Activated T-helper 2 cell treated with anti-CD3 and anti-CD28 coated beads, Interferon-gamma antibody, Interleukin-2, Interleukin-4, amounts not matched to agents 10 μg/mL and 5 μg/mL and 100 μg/mL, durations not matched to agents 14 hours and 24 hours and 36 hours (primary cell): ENCODE results near the gene RASSF4. TPM values are rescaled to one million over a fixed set of nuclear protein-coding genes. Genes with fewer than 3 reads are reported as not detected.

Experiments
- DNase-seq: peaks from one replicate; pipeline ENCODE4 v3.0.0; 2021; ENCODE audit warnings: low spot score
- H3K27ac Mint-ChIP-seq: one replicate; pipeline ENCODE4 v1.8.0; 2021; ENCODE audit warnings: mixed read lengths
- H3K27me3 Mint-ChIP-seq: one replicate; pipeline ENCODE4 v1.8.0; 2021; ENCODE audit warnings: low read depth, mixed read lengths
- H3K36me3 Mint-ChIP-seq: one replicate; pipeline ENCODE4 v1.8.0; 2021; ENCODE audit warnings: low read depth, mixed read lengths
- H3K4me1 Mint-ChIP-seq: one replicate; pipeline ENCODE4 v1.8.0; 2021; ENCODE audit warnings: low read depth, mixed read lengths
- H3K4me3 Mint-ChIP-seq: one replicate; pipeline ENCODE4 v1.8.0; 2021; ENCODE audit warnings: low read depth, mild to moderate bottlenecking, moderate library complexity, mixed read lengths
- H3K9me3 Mint-ChIP-seq: one replicate; pipeline ENCODE4 v1.8.0; 2021; ENCODE audit warnings: mixed read lengths
- intact Hi-C: fragments of 100-400 bp; cut with micrococcal nuclease; formaldehyde crosslinking; loops from one replicate; pipeline ENCODE4 v1.15.1; 2023
- total RNA-seq: library from RNA; stranded (reverse); gene quantifications from 2 replicates; pipeline ENCODE4 v1.2.3, GENCODE V29; 2022

RASSF4 gene
- total RNA-seq, 1 donor from 2014 or later: 0.66 TPM

GRCh38 chr10:44922796-44923545 lies 36.6 kb upstream of the RASSF4 start:
- Mint-ChIP-seq H3K27ac (no peak overlapping the region), H3K9me3 (no peaks in the 10 kb centered on the region), H3K27me3 (peaks cover 6% of the 10 kb centered on the region), H3K4me1 (no peaks in the 10 kb centered on the region), H3K4me3 (no peak overlapping the region), H3K36me3 (no peaks in the 10 kb centered on the region)
- no peak for DNase-seq
- intact Hi-C loops: no loop called here

GRCh38 chr10:44923611-44924010 lies 36.0 kb upstream of the RASSF4 start:
- intact Hi-C loops: no loop called here
- no peak for DNase-seq
- Mint-ChIP-seq H3K4me1 (no peaks in the 10 kb centered on the region), H3K27me3 (peaks cover 5% of the 10 kb centered on the region), H3K36me3 (no peaks in the 10 kb centered on the region), H3K27ac (no peak overlapping the region), H3K9me3 (no peaks in the 10 kb centered on the region), H3K4me3 (no peak overlapping the region)

GRCh38 chr10:44924261-44925040 lies 35.2 kb upstream of the RASSF4 start:
- no peak overlapping the region for H3K27ac Mint-ChIP-seq
- H3K4me3 Mint-ChIP-seq: no peak overlapping the region
- no peak for DNase-seq
- intact Hi-C loops: no loop called here
- H3K36me3 Mint-ChIP-seq: no peaks in the 10 kb centered on the region
- H3K4me1 Mint-ChIP-seq: no peaks in the 10 kb centered on the region
- H3K27me3 Mint-ChIP-seq: peaks cover 2% of the 10 kb centered on the region
- no peaks in the 10 kb centered on the region for H3K9me3 Mint-ChIP-seq

GRCh38 chr10:44925224-44925623 lies 34.4 kb upstream of the RASSF4 start:
- intact Hi-C loops: no loop called here
- H3K4me1 Mint-ChIP-seq: no peaks in the 10 kb centered on the region
- H3K9me3 Mint-ChIP-seq: no peaks in the 10 kb centered on the region
- H3K27ac Mint-ChIP-seq: no peak overlapping the region
- no peak for DNase-seq
- no peaks in the 10 kb centered on the region for H3K36me3 Mint-ChIP-seq
- H3K4me3 Mint-ChIP-seq: no peak overlapping the region
- H3K27me3 Mint-ChIP-seq: peaks cover 2% of the 10 kb centered on the region

- Mint-ChIP-seq H3K9me3 (no peaks in the 10 kb centered on the region), H3K27me3 (peaks cover under 1% of the 10 kb centered on the region), H3K4me1 (no peaks in the 10 kb centered on the region), H3K36me3 (no peaks in the 10 kb centered on the region), H3K27ac (no peak overlapping the region), H3K4me3 (no peak overlapping the region)
- DNase-seq: no peak
- intact Hi-C loops: no loop called here
Measured at GRCh38 chr10:44925811-44926750, 33.5 kb upstream of the RASSF4 start.

- H3K36me3 Mint-ChIP-seq: no peaks in the 10 kb centered on the region
- H3K4me3 Mint-ChIP-seq: no peak overlapping the region
- no peaks in the 10 kb centered on the region for H3K4me1 Mint-ChIP-seq
- H3K27ac Mint-ChIP-seq: no peak overlapping the region
- intact Hi-C loops: no loop called here
- no peaks in the 10 kb centered on the region for H3K27me3 Mint-ChIP-seq
- H3K9me3 Mint-ChIP-seq: no peaks in the 10 kb centered on the region
- no peak for DNase-seq
Measured at GRCh38 chr10:44926751-44927351, 32.8 kb upstream of the RASSF4 start.

- no peak overlapping the region for H3K4me3 Mint-ChIP-seq
- no peaks in the 10 kb centered on the region for H3K36me3 Mint-ChIP-seq
- H3K27me3 Mint-ChIP-seq: no peaks in the 10 kb centered on the region
- intact Hi-C loops: no loop called here
- no peak for DNase-seq
- H3K27ac Mint-ChIP-seq: no peak overlapping the region
- no peaks in the 10 kb centered on the region for H3K4me1 Mint-ChIP-seq
- no peaks in the 10 kb centered on the region for H3K9me3 Mint-ChIP-seq
Measured at GRCh38 chr10:44927352-44927751, 32.2 kb upstream of the RASSF4 start.

- Mint-ChIP-seq H3K4me1 (no peaks in the 10 kb centered on the region), H3K27ac (no peak overlapping the region), H3K36me3 (no peaks in the 10 kb centered on the region), H3K27me3 (no peaks in the 10 kb centered on the region), H3K4me3 (no peak overlapping the region), H3K9me3 (no peaks in the 10 kb centered on the region)
- DNase-seq: no peak
- intact Hi-C loops: no loop called here
Measured at GRCh38 chr10:44928462-44928861, 31.1 kb upstream of the RASSF4 start.

GRCh38 chr10:44929356-44930255 lies 30.0 kb upstream of the RASSF4 start:
- no peaks in the 10 kb centered on the region for H3K4me1 Mint-ChIP-seq
- H3K9me3 Mint-ChIP-seq: no peaks in the 10 kb centered on the region
- DNase-seq: no peak
- intact Hi-C loops: no loop called here
- H3K36me3 Mint-ChIP-seq: no peaks in the 10 kb centered on the region
- H3K27me3 Mint-ChIP-seq: no peaks in the 10 kb centered on the region
- H3K4me3 Mint-ChIP-seq: no peak overlapping the region
- H3K27ac Mint-ChIP-seq: no peak overlapping the region

GRCh38 chr10:44930904-44931620 lies 28.5 kb upstream of the RASSF4 start:
- Mint-ChIP-seq H3K27ac (no peak overlapping the region), H3K27me3 (no peaks in the 10 kb centered on the region), H3K9me3 (no peaks in the 10 kb centered on the region), H3K4me3 (no peak overlapping the region), H3K4me1 (peaks cover 5% of the 10 kb centered on the region), H3K36me3 (no peaks in the 10 kb centered on the region)
- no peak for DNase-seq
- intact Hi-C loops: no loop called here
